Hematopoietic multipotent progenitor cell treated with erythropoietin and hydrocortisone succinate and interleukin-3 and kit ligand, for 4 days (in vitro differentiated cells): ENCODE results near the gene MS4A10.
A peak's percentile ranks its signal among the peaks of the same experiment; 100 is the strongest.
"Not testable (repeated sequence)": the region's sequence is repeated elsewhere in the genome, so short reads cannot be mapped to it uniquely, and the experiment has no call there.

Experiments
- DNase-seq: peaks from one replicate; pipeline ENCODE4 v3.0.0-alpha.2; 2015

Gene MS4A10

GRCh38 chr11:60788401-60789125 lies 3.4 kb downstream of the MS4A10 start:
- DNase-seq: no peak

DNA sequence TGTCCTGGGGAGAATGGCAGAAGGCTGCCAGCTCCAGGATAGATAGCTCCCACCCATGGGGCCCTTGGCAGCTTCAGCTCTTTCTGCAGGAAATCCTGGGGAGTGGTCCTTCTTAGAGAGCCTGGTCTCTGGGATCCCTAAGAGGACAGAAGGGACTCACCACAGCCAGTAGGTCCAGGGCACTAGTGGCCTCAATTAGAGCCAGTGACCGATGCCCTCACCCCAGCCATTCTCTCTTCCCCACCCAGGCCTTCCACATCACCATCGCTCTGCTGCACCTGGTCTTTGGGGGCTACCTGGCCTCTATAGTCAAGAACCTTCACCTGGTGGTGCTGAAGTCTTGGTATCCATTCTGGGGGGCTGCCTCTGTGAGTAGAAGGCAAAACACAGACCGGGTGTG lies 5.6 kb downstream of the MS4A10 start:
- no peak for DNase-seq

GRCh38 chr11:60791153-60791933 lies 6.2 kb downstream of the MS4A10 start:
- no peak for DNase-seq

DNA sequence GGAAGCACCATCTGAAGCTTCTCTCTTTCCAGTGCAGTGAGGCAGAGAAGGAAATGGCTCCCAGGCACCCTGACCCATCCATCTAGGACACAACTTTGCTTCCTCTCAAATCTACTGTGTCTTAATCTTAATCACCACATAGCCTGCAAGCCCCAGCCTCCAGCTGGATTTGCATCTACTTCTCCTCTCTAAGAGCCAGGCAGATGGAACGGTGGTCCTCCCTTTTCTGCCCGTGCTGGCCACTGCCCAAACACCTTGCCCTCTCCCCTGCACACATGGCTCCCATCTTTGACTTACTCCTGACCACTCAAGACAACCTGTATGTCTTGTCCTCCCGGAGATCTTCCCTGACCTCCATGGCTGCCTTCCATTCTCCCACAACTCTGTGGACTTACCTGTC lies 7.4 kb downstream of the MS4A10 start:
- DNase-seq: no peak

- DNase-seq: no peak
Measured at GRCh38 chr11:60795291-60795690, 10.2 kb downstream of the MS4A10 start.

- no peak for DNase-seq
Measured at GRCh38 chr11:60797846-60798630, 12.9 kb downstream of the MS4A10 start.

DNA sequence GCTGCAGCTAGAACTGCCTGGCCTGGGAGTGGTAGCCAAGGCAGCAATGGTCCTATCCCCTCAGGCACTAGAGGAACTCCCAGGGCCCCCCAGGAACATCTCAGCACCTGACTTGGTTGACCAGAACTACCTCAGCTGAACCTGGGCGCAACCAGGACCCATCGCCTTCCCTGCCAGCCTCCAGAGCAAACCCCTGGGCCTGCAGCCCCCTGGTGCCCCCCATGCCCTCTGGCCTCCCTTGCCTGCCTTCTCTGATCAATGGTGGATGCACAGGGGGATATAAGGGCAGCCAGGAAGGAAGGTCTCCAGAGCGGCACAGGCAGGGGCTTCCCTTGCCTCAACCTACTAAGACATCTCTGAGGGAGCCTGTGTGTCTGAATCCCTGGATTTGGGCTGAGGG lies 13.5 kb downstream of the MS4A10 start:
- no peak for DNase-seq

GRCh38 chr11:60801194-60801593 lies 16.1 kb downstream of the MS4A10 start:
- no peak for DNase-seq

DNA sequence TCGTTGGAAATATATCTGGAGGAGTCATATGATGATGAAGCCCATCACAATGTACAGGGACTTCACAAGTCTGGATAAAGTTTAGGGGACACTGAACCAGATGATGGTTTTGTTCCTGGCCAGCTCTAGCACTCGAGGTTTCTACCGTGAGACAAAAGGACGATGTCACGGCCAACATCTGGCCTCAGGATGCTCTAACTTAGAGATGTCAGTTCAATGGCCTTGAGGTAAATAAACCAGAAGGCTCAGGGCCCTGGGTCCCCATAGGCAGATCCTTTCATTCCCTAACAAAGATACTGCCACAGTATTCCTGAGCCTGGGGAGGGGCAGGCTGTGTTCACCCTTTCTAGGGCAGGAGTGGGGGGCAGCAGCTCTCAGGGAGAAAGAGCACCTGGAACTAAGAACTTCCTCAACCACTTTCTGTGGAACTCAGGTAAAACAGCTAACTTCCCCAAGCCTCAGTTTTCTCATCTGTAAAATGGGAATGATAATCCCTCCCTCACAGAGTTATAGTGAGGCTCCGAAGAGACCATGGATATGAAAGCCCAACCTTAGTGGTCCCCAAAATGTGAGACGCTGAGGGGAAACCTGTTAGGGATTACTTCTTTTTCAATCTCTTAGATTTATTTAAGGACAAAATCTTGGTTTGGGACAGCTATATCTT lies 18.3 kb downstream of the MS4A10 start:
- no peak for DNase-seq

- DNase-seq: no peak
Measured at GRCh38 chr11:60809249-60809648, 24.1 kb downstream of the MS4A10 start.

DNA sequence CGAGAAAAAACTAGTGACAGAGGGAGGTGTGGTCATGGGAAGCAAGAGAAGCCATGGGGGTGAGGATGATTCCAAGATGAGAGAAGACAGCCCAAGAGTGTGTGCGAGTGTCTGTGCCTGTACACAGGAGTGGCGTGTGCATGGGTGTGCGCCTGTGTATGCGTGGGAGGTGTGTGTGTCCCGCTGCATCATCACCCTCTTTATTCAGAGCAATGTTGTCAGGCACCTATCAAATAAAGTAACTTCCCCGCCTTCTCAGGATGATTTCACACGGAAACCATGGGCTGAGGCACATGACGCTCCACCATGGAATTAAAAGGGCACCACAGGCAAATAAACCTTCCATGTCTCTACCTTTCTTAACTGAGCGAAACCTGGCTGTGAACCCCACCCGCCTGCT lies 24.6 kb downstream of the MS4A10 start:
- DNase-seq: no peak

GRCh38 chr11:60810151-60810550 lies 25.0 kb downstream of the MS4A10 start:
- DNase-seq: no peak

- DNase-seq: no peak
Measured at GRCh38 chr11:60810569-60810968, 25.4 kb downstream of the MS4A10 start.

DNA sequence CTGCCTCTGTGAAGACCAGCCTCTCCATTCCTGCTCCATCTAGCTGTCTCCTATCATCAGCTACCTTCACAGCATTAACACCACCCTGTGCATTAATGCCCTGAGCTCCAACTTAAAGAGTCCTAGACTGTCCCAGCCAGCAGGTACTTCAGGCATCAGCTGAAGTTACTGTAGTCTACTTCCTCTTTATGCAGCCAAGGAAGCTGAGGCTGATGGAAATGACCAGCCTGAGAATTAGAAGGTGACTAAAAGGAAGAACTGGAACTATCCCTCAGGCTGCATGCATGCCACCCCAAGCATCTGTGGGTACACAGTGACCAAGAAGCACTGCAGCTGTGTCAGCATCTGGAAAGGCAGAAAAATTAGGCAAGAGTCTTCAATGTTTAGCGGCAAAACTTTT lies 28.2 kb downstream of the MS4A10 start:
- DNase-seq: peak; percentile 38

- DNase-seq: no peak
Measured at GRCh38 chr11:60814112-60814511, 29.0 kb downstream of the MS4A10 start.

- no peak for DNase-seq
Measured at GRCh38 chr11:60816590-60817157, 31.5 kb downstream of the MS4A10 start.

GRCh38 chr11:60818057-60818456 lies 32.9 kb downstream of the MS4A10 start:
- no peak for DNase-seq

GRCh38 chr11:60821827-60822599 lies 36.9 kb downstream of the MS4A10 start:
- peak; percentile 56 for DNase-seq

- DNase-seq: not testable (repeated sequence)
Measured at GRCh38 chr11:60823745-60824306, 38.7 kb downstream of the MS4A10 start.

DNA sequence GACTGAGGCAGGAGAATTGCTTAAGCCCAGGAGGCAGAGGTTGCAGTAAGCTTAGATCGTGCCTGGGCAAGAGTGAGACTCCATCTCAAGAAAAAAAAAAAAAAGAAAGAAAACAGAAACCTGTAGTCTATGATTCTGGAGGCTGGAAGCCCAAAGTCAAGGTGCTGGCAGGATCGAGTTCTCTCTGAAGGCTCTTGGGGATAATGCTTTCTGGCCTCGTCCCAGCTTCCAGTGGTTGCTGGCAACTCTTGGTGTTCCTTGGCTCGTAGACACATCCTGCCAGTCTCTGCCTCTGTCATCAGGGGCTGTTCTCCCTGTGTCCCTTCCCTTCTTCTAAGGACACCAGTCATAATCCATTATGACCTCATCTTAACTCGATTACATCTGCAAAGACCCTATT lies 40.0 kb downstream of the MS4A10 start:
- DNase-seq: no peak

GRCh38 chr11:60825790-60826189 lies 40.7 kb downstream of the MS4A10 start:
- no peak for DNase-seq
